HCT116 (cell line): ENCODE measurements around the gene BACH1. TPM values are rescaled to one million over a fixed set of nuclear protein-coding genes. Genes with fewer than 3 reads are reported as not detected.

ENCODE experiments used
- ATAC-seq: fragments of 200-7000 bp; cut with Tn5 transposase; 2 replicates; pipeline ENCODE4 v1.9.1; 2020; ENCODE audit warnings: mild to moderate bottlenecking, moderate library complexity
- BruUV-seq: library from RNA; stranded (reverse); fragments of 400-500 nt; replicated peaks from 2 replicates; lab custom pipeline; 2021; lab: Mats Ljungman, UMichigan
- CTCF ChIA-PET: fragments of 300-600 bp; sonication (Branson Sonifier 250); formaldehyde crosslinking; loops from one replicate; lab custom pipeline; 2021; ENCODE audit warnings: antibody characterized with exemption; lab: Charles Lee
- POLR2A ChIA-PET: fragments of 300-600, 350-600 bp; sonication (Branson Sonifier 250); formaldehyde crosslinking; loops from one replicate; lab custom pipeline; 2021; ENCODE audit warnings: antibody characterized with exemption; lab: Charles Lee
- RAD21 ChIA-PET, 2 experiments: fragments of 300-600 bp; sonication (Branson Sonifier 250); formaldehyde crosslinking; loops; one replicate each; lab custom pipeline; 2023; ENCODE audit warnings: low total read pairs in 2 of 2; ENCODE audit not compliant: uncharacterized antibody in 2 of 2, unreplicated experiment in 2 of 2, low non-redundant PET in 1 of 2; lab: Charles Lee
- DNase-seq: peaks from one replicate; pipeline ENCODE4 v3.0.0-alpha.2; 2010; ENCODE audit warnings: low read depth, low spot score
- H2AFZ ChIP-seq: fragments of 200-600 bp; shearing (Covaris generic), sonication (generic); 2 replicates; pipeline ENCODE4 v1.6.1; 2017; ENCODE audit warnings: low read depth, mixed run types, mixed read lengths, antibody characterized with exemption, low read length; ENCODE audit not compliant: poor library complexity, severe bottlenecking
- H3K27ac ChIP-seq: 2 replicates; pipeline ENCODE4 v1.5.1; 2012; ENCODE audit warnings: low read depth, low read length
- H3K27me3 ChIP-seq: fragments of 200-600 bp; sonication (generic); 2 replicates; pipeline ENCODE4 v1.6.1; 2016; ENCODE audit warnings: mixed run types, low read length, mixed read lengths; ENCODE audit not compliant: insufficient read depth
- H3K36me3 ChIP-seq, 2 experiments: fragments of 200-500 bp in 1 of 2; fragments of 200-600 bp in 1 of 2; sonication (Bioruptor generic) in 1 of 2; sonication (generic) in 1 of 2; 2 replicates each; pipeline versions ENCODE4 v1.5.1 to v1.6.1; 2014 to 2016; ENCODE audit warnings: low read length in 2 of 2, inconsistent platforms in 1 of 2, mixed read lengths in 1 of 2, mixed run types in 1 of 2; ENCODE audit not compliant: insufficient read depth in 2 of 2, control insufficient read depth in 1 of 2
- H3K4me1 ChIP-seq, 2 experiments: fragments of 200-600 bp in 1 of 2; sonication (generic) in 1 of 2; 2 replicates each; pipeline versions ENCODE4 v1.5.1 to v1.6.1; 2012 to 2017; ENCODE audit warnings: low read length in 2 of 2, inconsistent platforms in 1 of 2, mild to moderate bottlenecking in 1 of 2, mixed read lengths in 1 of 2, mixed run types in 1 of 2, moderate library complexity in 1 of 2; ENCODE audit not compliant: insufficient read depth in 2 of 2, control insufficient read depth in 1 of 2
- H3K4me2 ChIP-seq: fragments of 200-600 bp; sonication (generic); 2 replicates; pipeline ENCODE4 v1.6.1; 2017; ENCODE audit warnings: mixed run types, low read length, mixed read lengths
- H3K4me3 ChIP-seq, 2 experiments: fragments of 200-600 bp in 1 of 2; sonication (generic) in 1 of 2; replicated peaks in 1 of 2; 2 replicates each; pipeline ENCODE4 v1.5.1; 2011 to 2016; ENCODE audit warnings: low read length in 2 of 2, control low read depth in 1 of 2, low read depth in 1 of 2, mild to moderate bottlenecking in 1 of 2, mixed read lengths in 1 of 2, mixed run types in 1 of 2
- H3K79me2 ChIP-seq: fragments of 200-600 bp; sonication (generic); 2 replicates; pipeline ENCODE4 v1.6.1; 2017; ENCODE audit warnings: mild to moderate bottlenecking, mixed run types, low read length, moderate library complexity, mixed read lengths; ENCODE audit not compliant: insufficient read depth
- H3K9ac ChIP-seq: fragments of 200-600 bp; sonication (generic); 2 replicates; pipeline ENCODE4 v1.6.1; 2016; ENCODE audit warnings: low read length, mixed read lengths
- H3K9me2 ChIP-seq: fragments of 200-600 bp; sonication (generic), shearing (Covaris generic); 2 replicates; pipeline ENCODE4 v1.6.1; 2017; ENCODE audit warnings: mixed run types, mild to moderate bottlenecking, moderate library complexity; ENCODE audit not compliant: insufficient read depth
- H3K9me3 ChIP-seq, 2 experiments: fragments of 200-500 bp in 1 of 2; fragments of 200-600 bp in 1 of 2; sonication (Bioruptor generic) in 1 of 2; sonication (generic) in 1 of 2; 2 replicates each; pipeline ENCODE4 v1.6.1; 2014 to 2017; ENCODE audit warnings: low read length in 2 of 2, mixed read lengths in 2 of 2, inconsistent platforms in 1 of 2, low read depth in 1 of 2, mild to moderate bottlenecking in 1 of 2, mixed run types in 1 of 2, moderate library complexity in 1 of 2; ENCODE audit not compliant: control insufficient read depth in 1 of 2, insufficient read depth in 1 of 2
- H4K20me1 ChIP-seq: fragments of 200-600 bp; sonication (generic), shearing (Covaris generic); 2 replicates; pipeline ENCODE4 v1.6.1; 2017; ENCODE audit warnings: mixed run types, mild to moderate bottlenecking, moderate library complexity; ENCODE audit not compliant: insufficient read depth
- CEBPB ChIP-seq: IDR thresholded peaks from 2 replicates; pipeline ENCODE4 v1.6.1; 2012; ENCODE audit warnings: low read depth
- EZH2 ChIP-seq: fragments of 200-600 bp; sonication (generic); IDR thresholded peaks from 2 replicates; pipeline ENCODE4 v1.6.1; 2017; ENCODE audit warnings: antibody characterized with exemption, mixed run types
- MAX ChIP-seq: IDR thresholded peaks from 2 replicates; pipeline ENCODE4 v1.6.1; 2012
- POLR2AphosphoS5 ChIP-seq: IDR thresholded peaks from 2 replicates; pipeline ENCODE4 v1.6.1; 2011; ENCODE audit warnings: mild to moderate bottlenecking, low read depth, low read length, moderate library complexity
- RAD21 ChIP-seq: IDR thresholded peaks from 2 replicates; pipeline ENCODE4 v1.6.1; 2012; ENCODE audit warnings: low read depth, mild to moderate bottlenecking
- YY1 ChIP-seq: IDR thresholded peaks from 2 replicates; pipeline ENCODE4 v1.6.1; 2011; ENCODE audit warnings: low read length, low read depth, moderate library complexity, mild to moderate bottlenecking; ENCODE audit not compliant: insufficient replicate concordance; ENCODE audit errors: extremely low read depth
- ZBTB33 ChIP-seq: IDR thresholded peaks from 2 replicates; pipeline ENCODE4 v1.6.1; 2011; ENCODE audit warnings: mild to moderate bottlenecking, low read length, moderate library complexity; ENCODE audit not compliant: insufficient replicate concordance; ENCODE audit errors: extremely low read depth
- ZFX ChIP-seq: fragments of 450-650 bp; IDR thresholded peaks from 2 replicates; pipeline ENCODE4 v1.6.1; 2017
- intact Hi-C: fragments of 100-400 bp; cut with micrococcal nuclease; formaldehyde crosslinking; loops from 2 replicates; pipeline ENCODE4 v1.10.0; 2022
- total RNA-seq: library from RNA; stranded (reverse); gene quantifications from one replicate; pipeline ENCODE4 v1.2.1, GENCODE V29; 2021; ENCODE audit not compliant: unreplicated experiment

BACH1 gene
- total RNA-seq, 1 experiment from 2014 or later, result 28.4 TPM

GRCh38 chr21:29330797-29331196 lies 32.1 kb downstream of the BACH1 start:
- Histone ChIP-seq H3K4me1 (peaks cover 0 to 8% of the 10 kb centered on the region in 2 experiments; a peak in 1 of 4 replicates), H4K20me1 (no peaks in the 10 kb centered on the region), H3K27ac (no peak overlapping the region), H3K4me2 (no peak overlapping the region), H3K9me2 (no peaks in the 10 kb centered on the region), H3K4me3 (no peak overlapping the region), H3K9ac (no peak overlapping the region), H3K9me3 (no peaks in the 10 kb centered on the region), H3K36me3 (peaks cover 4 to 9% of the 10 kb centered on the region in 2 experiments), H2AFZ (no peak overlapping the region), H3K79me2 (peaks cover 31% of the 10 kb centered on the region), H3K27me3 (no peaks in the 10 kb centered on the region)
- no TSS peak for BruUV-seq
- DNase-seq, result no peak
- TF ChIP-seq YY1 (no peak), MAX (no peak), ZFX (no peak), CEBPB (no peak), RAD21 (no peak), EZH2 (no peak), POLR2AphosphoS5 (no peak), ZBTB33 (no peak)
- CTCF ChIA-PET, result no interaction called here
- no peak for ATAC-seq
- intact Hi-C loops, result no loop called here
- RAD21 ChIA-PET, result interaction anchor here in 1 of 2 experiments (0.6 kb wide), 1 partner anchor 159 kb away, joined by 6 read pairs; no protein-coding TSS in a partner anchor
- POLR2A ChIA-PET, result no interaction called here
